Measurements from ENCODE around the gene NRG4. TPM values are rescaled to one million over a fixed set of nuclear protein-coding genes. Genes with fewer than 3 reads are reported as not detected.
"Not testable (repeated sequence)": the region's sequence is repeated elsewhere in the genome, so short reads cannot be mapped to it uniquely, and the experiment has no call there.

NRG4 gene
- total RNA-seq, 1 experiment from 2014 or later = 1.0 TPM

DNA sequence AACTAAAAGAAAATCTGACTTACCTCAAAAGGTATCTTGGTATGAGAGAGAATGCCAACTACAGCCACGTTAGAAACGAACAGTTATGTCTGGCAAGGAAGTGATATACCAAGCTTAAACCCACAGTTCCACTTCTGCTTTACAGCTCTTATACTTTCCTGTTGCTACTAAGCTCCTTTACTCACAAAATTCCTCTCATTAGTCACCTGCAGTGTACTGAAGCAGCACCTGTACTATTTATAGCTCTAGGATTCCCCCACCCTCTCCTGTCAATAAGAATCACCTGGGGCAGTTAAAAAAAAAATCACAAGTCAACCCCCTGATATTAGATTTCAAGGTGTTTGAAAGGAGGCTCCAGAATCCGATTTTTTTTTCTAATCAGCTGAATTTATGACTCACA is 44.7 kb upstream of the NRG4 start:
- TF ChIP-seq SIN3A (IDR thresholded peaks at IDR 0.05; ENCODE audit: low read depth) = 0 out of 2 replicates have a peak, but pooled peaks have one; percentile 24
- TF ChIP-seq, protein P1, sequence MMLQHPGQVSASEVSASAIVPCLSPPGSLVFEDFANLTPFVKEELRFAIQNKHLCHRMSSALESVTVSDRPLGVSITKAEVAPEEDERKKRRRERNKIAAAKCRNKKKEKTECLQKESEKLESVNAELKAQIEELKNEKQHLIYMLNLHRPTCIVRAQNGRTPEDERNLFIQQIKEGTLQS (IDR thresholded peaks at IDR 0.05) = no peak
- TF ChIP-seq, protein P2, sequence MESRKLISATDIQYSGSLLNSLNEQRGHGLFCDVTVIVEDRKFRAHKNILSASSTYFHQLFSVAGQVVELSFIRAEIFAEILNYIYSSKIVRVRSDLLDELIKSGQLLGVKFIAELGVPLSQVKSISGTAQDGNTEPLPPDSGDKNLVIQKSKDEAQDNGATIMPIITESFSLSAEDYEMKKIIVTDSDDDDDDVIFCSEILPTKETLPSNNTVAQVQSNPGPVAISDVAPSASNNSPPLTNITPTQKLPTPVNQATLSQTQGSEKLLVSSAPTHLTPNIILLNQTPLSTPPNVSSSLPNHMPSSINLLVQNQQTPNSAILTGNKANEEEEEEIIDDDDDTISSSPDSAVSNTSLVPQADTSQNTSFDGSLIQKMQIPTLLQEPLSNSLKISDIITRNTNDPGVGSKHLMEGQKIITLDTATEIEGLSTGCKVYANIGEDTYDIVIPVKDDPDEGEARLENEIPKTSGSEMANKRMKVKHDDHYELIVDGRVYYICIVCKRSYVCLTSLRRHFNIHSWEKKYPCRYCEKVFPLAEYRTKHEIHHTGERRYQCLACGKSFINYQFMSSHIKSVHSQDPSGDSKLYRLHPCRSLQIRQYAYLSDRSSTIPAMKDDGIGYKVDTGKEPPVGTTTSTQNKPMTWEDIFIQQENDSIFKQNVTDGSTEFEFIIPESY (IDR thresholded peaks at IDR 0.05; ENCODE audit: extremely low read depth, insufficient replicate concordance, low read length) = no peak
- DNase-seq (ENCODE audit: low read depth, low spot score) (no peak), ATAC-seq (no peak; the same call in 1 of the 2 replicates)
- peak overlapping the region; percentile 85 for H3K4me2 ChIP-seq (ENCODE audit: low read length)
- no peaks in the 10 kb centered on the region for H3K79me2 ChIP-seq (ENCODE audit: insufficient read depth, low read length)
- H3K36me3 ChIP-seq (ENCODE audit: control insufficient read depth in 1 of 2, insufficient read depth in 2 of 2, low read length in 2 of 2) = no peaks in the 10 kb centered on the region
- no peaks in the 10 kb centered on the region for H3K9me3 ChIP-seq (ENCODE audit: control insufficient read depth in 1 of 2, insufficient read depth in 1 of 2, low read depth in 1 of 2, low read length in 2 of 2)
- peak overlapping the region; percentile 29 to 54 for H3K4me3 ChIP-seq (replicated peaks in 1 of 2; ENCODE audit: low read depth in 1 of 2, low read length in 2 of 2)
- H3K27ac ChIP-seq (ENCODE audit: low read depth, low read length) = no peak overlapping the region
- peaks cover 4% of the 10 kb centered on the region for H3K9me2 ChIP-seq (ENCODE audit: insufficient read depth)
- intact Hi-C loops (cut with micrococcal nuclease) = loop anchor here (1.0 to 10.0 kb wide), 2 partner anchors 82 to 242 kb away; no protein-coding TSS in a partner anchor
- CTCF ChIA-PET = interaction anchor here (0.7 to 4.7 kb wide), 13 partner anchors 8 to 815 kb away, joined by 3 to 97 read pairs (median 4); no protein-coding TSS in a partner anchor
- BruUV-seq (replicated peaks) = no TSS peak
- peak overlapping the region; percentile 98 for H2AFZ ChIP-seq (ENCODE audit: low read depth, low read length, poor library complexity, severe bottlenecking)
- 0 out of 2 replicates have a peak overlapping the region, but pooled peaks have one; percentile 1 for H3K9ac ChIP-seq (ENCODE audit: low read length)
- H3K4me1 ChIP-seq (ENCODE audit: control insufficient read depth in 1 of 2, insufficient read depth in 2 of 2, low read length in 2 of 2) = peaks cover 9 to 30% of the 10 kb centered on the region in 2 experiments
- POLR2A ChIA-PET = no interaction called here
- peaks cover 9% of the 10 kb centered on the region for H3K27me3 ChIP-seq (ENCODE audit: insufficient read depth, low read length)
- RAD21 ChIA-PET (ENCODE audit: low non-redundant PET in 1 of 2, low total read pairs in 2 of 2, uncharacterized antibody in 2 of 2, unreplicated experiment in 2 of 2) = interaction anchor here (0.8 to 1.5 kb wide), 3 partner anchors 82 to 94 kb away, joined by 3 to 8 read pairs (median 3); no protein-coding TSS in a partner anchor
- no peaks in the 10 kb centered on the region for H4K20me1 ChIP-seq (ENCODE audit: insufficient read depth)

DNA sequence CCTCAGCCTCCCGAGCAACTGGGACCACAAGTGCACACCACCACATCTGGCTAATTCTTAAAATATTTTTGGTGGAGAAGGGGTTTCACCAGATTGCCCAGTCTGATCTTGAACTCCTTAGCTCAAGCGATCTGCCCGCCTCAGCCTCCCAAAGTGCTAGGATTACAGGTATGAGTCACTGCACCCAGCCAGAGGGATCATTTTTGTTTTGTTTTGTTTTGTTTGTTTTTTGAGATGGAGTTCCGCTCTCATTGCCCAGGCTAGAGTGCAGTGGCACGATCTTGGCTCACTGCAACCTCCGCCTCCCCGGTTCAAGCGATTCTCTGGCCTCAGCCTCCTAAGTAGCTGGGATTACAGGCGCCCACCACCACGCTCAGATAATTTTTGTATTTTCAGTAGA is 42.0 kb upstream of the NRG4 start:
- BruUV-seq (replicated peaks); POLR2A ChIA-PET: not testable (repeated sequence)
- CTCF ChIA-PET = interaction anchor here (1.9 kb wide), 1 partner anchor 244 kb away, joined by 4 read pairs; no protein-coding TSS in a partner anchor

More for the DNA sequence above, 42.0 kb upstream of the NRG4 start:
- not testable (repeated sequence) for H3K27me3 ChIP-seq (ENCODE audit: insufficient read depth, low read length); H3K9me2 ChIP-seq (ENCODE audit: insufficient read depth); ATAC-seq; H3K4me3 ChIP-seq (replicated peaks in 1 of 2; ENCODE audit: low read depth in 1 of 2, low read length in 2 of 2); H3K9ac ChIP-seq (ENCODE audit: low read length); H3K9me3 ChIP-seq (ENCODE audit: control insufficient read depth in 1 of 2, insufficient read depth in 1 of 2, low read depth in 1 of 2, low read length in 2 of 2); H3K79me2 ChIP-seq (ENCODE audit: insufficient read depth, low read length); H2AFZ ChIP-seq (ENCODE audit: low read depth, low read length, poor library complexity, severe bottlenecking); H3K4me2 ChIP-seq (ENCODE audit: low read length); H3K27ac ChIP-seq (ENCODE audit: low read depth, low read length); H4K20me1 ChIP-seq (ENCODE audit: insufficient read depth); DNase-seq (ENCODE audit: low read depth, low spot score); H3K36me3 ChIP-seq (ENCODE audit: control insufficient read depth in 1 of 2, insufficient read depth in 2 of 2, low read length in 2 of 2)
- intact Hi-C loops (cut with micrococcal nuclease) = loop anchor here (10.0 kb wide), 1 partner anchor 239 kb away; no protein-coding TSS in a partner anchor
- RAD21 ChIA-PET (ENCODE audit: low non-redundant PET in 1 of 2, low total read pairs in 2 of 2, uncharacterized antibody in 2 of 2, unreplicated experiment in 2 of 2) = interaction anchor here in 1 of 2 experiments (0.7 kb wide), 1 partner anchor 86 kb away, joined by 3 read pairs; no protein-coding TSS in a partner anchor
- peaks cover 9 to 20% of the 10 kb centered on the region in 2 experiments for H3K4me1 ChIP-seq (ENCODE audit: control insufficient read depth in 1 of 2, insufficient read depth in 2 of 2, low read length in 2 of 2)

Data from HCT116 (cell line).